GM19452 (cell line): ENCODE data around the gene IRX5.

ENCODE experiments used
- ATAC-seq: cut with Tn5 transposase; IDR thresholded peaks from one replicate; pipeline ENCODE4 v1.9.1; 2021; ENCODE audit not compliant: unreplicated experiment

The IRX5 gene

GRCh38 chr16:54930005-54930868, at the start of gene IRX5:
TSS of gene IRX5 (plus strand) at chr16:54930865. CDS start at chr16:54931199, 334 bp downstream.
- ATAC-seq = no peak

- ATAC-seq = no peak
These were observed 48.1 kb upstream of the IRX5 start for GRCh38 chr16:54882556-54882955.

- no peak for ATAC-seq
These were observed 47.3 kb upstream of the IRX5 start for GRCh38 chr16:54883358-54883757.

GRCh38 chr16:54886078-54886477, 44.6 kb upstream of the IRX5 start:
- ATAC-seq = no peak

GRCh38 chr16:54890381-54890780, 40.3 kb upstream of the IRX5 start:
- no peak for ATAC-seq

GRCh38 chr16:54891346-54891745, 39.3 kb upstream of the IRX5 start:
- no peak for ATAC-seq

GRCh38 chr16:54892981-54893380, 37.7 kb upstream of the IRX5 start:
- no peak for ATAC-seq

GRCh38 chr16:54897930-54898329, 32.7 kb upstream of the IRX5 start:
- no peak for ATAC-seq

- ATAC-seq = no peak
These were observed 29.1 kb upstream of the IRX5 start for GRCh38 chr16:54901606-54902005.

- ATAC-seq = no peak
These were observed 27.6 kb upstream of the IRX5 start for GRCh38 chr16:54903047-54903446.

GRCh38 chr16:54911079-54911478, 19.6 kb upstream of the IRX5 start:
- no peak for ATAC-seq

GRCh38 chr16:54912720-54913119, 17.9 kb upstream of the IRX5 start:
- no peak for ATAC-seq

- no peak for ATAC-seq
These were observed 9.3 kb upstream of the IRX5 start for GRCh38 chr16:54921206-54921824.

- no peak for ATAC-seq
These were observed 7.6 kb upstream of the IRX5 start for GRCh38 chr16:54923055-54923473.

GRCh38 chr16:54923988-54924387, 6.7 kb upstream of the IRX5 start:
- no peak for ATAC-seq

GRCh38 chr16:54926166-54926838, 4.4 kb upstream of the IRX5 start:
- ATAC-seq = no peak

GRCh38 chr16:54927125-54928015, 3.3 kb upstream of the IRX5 start:
- no peak for ATAC-seq

GRCh38 chr16:54928016-54928356, 2.7 kb upstream of the IRX5 start:
- ATAC-seq = no peak

GRCh38 chr16:54928411-54929089, 2.1 kb upstream of the IRX5 start:
- ATAC-seq = peak; percentile 41
